Neural cell (in vitro differentiated cells): ENCODE results near the gene CLDN15.

Experiments used
- CTCF ChIP-seq: fragments of 450-650 bp; IDR thresholded peaks from 2 replicates; pipeline ENCODE4 v1.5.1; 2014; ENCODE audit warnings: antibody characterized with exemption, mild to moderate bottlenecking, moderate library complexity; ENCODE audit not compliant: poor library complexity, severe bottlenecking
- EZH2 ChIP-seq: fragments of 200-600, 300-800 bp; shearing (Covaris generic), sonication (generic); IDR thresholded peaks from 2 replicates; pipeline ENCODE4 v1.6.1; 2014; ENCODE audit warnings: antibody characterized with exemption, low read length, borderline replicate concordance, mild to moderate bottlenecking; ENCODE audit not compliant: insufficient read depth, poor library complexity, severe bottlenecking
- POLR2AphosphoS5 ChIP-seq: IDR thresholded peaks from 2 replicates; pipeline ENCODE4 v1.6.1; 2012
- REST ChIP-seq: IDR thresholded peaks from 2 replicates; pipeline ENCODE4 v1.6.1; 2012; ENCODE audit warnings: borderline replicate concordance

- TF ChIP-seq CTCF (no peak), POLR2AphosphoS5 (no peak), EZH2 (no peak), REST (no peak)
Observed at GRCh38 chr7:101185258-101185839, 52.3 kb downstream of the CLDN15 start.
